Rectal smooth muscle tissue (tissue), 1 donor: Measurements from ENCODE around the gene DBF4.
"Not testable (repeated sequence)": the region's sequence is repeated elsewhere in the genome, so short reads cannot be mapped to it uniquely, and the experiment has no call there.

ENCODE experiments used
- H3K27ac ChIP-seq: one replicate; pipeline ENCODE4 v1.7.0; 2013; ENCODE audit warnings: low read depth, low read length, inconsistent platforms
- H3K27me3 ChIP-seq: one replicate; pipeline ENCODE4 v1.7.0; 2013; ENCODE audit warnings: low read length; ENCODE audit not compliant: control insufficient read depth, insufficient read depth
- H3K36me3 ChIP-seq: one replicate; pipeline ENCODE4 v1.7.0; 2013; ENCODE audit warnings: low read length; ENCODE audit not compliant: control insufficient read depth, insufficient read depth
- H3K4me1 ChIP-seq: one replicate; pipeline ENCODE4 v1.7.0; 2013; ENCODE audit warnings: low read length; ENCODE audit not compliant: control insufficient read depth, insufficient read depth
- H3K4me3 ChIP-seq: one replicate; pipeline ENCODE4 v1.7.0; 2013; ENCODE audit warnings: low read length
- H3K9ac ChIP-seq: one replicate; pipeline ENCODE4 v1.7.0; 2013; ENCODE audit warnings: low read length

The DBF4 gene

DNA sequence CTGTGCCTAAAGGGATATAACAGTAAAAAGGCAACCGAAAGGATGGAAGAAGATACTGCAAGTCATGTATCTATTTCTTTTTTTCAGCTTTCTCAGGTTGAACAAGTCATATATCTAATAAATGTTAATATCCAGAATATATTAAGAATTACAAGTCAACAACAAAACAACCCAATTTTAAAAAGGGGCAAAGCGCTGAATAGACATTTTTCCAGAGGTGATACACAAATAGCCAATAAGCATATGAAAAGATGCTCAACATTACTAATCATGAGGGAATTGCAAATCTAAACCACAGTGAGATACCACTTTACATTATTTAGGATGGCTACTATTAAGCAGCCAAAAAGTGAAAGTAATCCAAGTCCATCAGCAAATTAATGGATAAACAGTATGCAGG lies 23.0 kb downstream of the DBF4 start:
- Histone ChIP-seq H3K4me1 (no peaks in the 10 kb centered on the region), H3K4me3 (no peak overlapping the region), H3K9ac (no peak overlapping the region), H3K27ac (no peak overlapping the region), H3K27me3 (no peaks in the 10 kb centered on the region), H3K36me3 (no peaks in the 10 kb centered on the region)

DNA sequence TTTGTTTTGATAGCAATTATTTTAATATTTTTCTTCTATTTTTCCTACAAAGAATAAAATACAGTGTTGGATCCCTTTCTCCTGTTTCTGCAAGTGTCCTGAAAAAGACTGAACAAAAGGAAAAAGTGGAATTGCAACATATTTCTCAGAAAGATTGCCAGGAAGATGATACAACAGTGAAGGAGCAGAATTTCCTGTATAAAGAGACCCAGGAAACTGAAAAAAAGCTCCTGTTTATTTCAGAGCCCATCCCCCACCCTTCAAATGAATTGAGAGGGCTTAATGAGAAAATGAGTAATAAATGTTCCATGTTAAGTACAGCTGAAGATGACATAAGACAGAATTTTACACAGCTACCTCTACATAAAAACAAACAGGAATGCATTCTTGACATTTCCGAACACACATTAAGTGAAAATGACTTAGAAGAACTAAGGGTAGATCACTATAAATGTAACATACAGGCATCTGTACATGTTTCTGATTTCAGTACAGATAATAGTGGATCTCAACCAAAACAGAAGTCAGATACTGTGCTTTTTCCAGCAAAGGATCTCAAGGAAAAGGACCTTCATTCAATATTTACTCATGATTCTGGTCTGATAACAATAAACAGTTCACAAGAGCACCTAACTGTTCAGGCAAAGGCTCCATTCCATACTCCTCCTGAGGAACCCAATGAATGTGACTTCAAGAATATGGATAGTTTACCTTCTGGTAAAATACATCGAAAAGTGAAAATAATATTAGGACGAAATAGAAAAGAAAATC lies 31.0 kb downstream of the DBF4 start:
- H3K4me3 ChIP-seq, H3K4me1 ChIP-seq, H3K36me3 ChIP-seq, H3K27ac ChIP-seq, H3K27me3 ChIP-seq, H3K9ac ChIP-seq: not testable (repeated sequence)

DNA sequence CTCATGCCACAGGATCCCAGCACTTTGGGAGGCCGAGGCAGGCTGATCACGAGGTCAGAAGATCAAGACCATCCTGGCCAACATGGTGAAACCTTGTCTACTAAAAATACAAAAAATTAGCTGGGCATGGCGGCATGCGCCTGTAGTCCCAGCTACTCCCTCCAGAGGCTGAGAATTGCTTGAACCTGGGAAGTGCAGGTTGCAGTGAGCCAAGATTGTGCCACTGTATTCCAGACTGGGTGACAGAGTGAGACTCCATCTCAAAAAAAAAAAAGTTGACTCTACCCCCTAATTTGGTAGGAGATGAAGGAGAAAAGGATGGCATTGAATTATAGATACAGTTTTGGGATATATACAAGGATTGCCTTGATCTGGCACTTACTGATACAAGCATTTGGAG lies 32.5 kb downstream of the DBF4 start:
- H3K4me3 ChIP-seq, H3K4me1 ChIP-seq, H3K36me3 ChIP-seq, H3K27ac ChIP-seq, H3K9ac ChIP-seq, H3K27me3 ChIP-seq: not testable (repeated sequence)

DNA sequence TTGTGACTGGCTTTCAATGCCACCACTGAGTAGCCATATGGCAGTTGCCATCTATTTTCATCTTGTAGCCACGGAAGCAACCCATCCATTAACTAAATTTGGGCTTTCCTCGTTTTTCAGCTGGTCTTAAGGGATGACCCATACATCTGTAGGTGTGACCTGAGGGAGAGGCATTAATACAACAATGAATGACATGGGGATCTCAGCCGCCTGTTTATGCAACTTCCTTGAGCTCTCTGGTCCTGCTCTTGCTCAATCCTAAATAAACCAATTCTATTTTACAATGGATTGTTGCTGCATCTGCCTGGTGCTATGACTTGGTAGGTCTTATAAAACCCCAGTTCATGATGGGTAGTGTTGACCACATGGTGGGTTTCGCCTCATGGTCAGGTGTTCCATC lies 35.8 kb downstream of the DBF4 start:
- no peak overlapping the region for H3K4me3 ChIP-seq
- no peak overlapping the region for H3K9ac ChIP-seq
- no peaks in the 10 kb centered on the region for H3K27me3 ChIP-seq
- H3K27ac ChIP-seq, result no peak overlapping the region
- H3K4me1 ChIP-seq, result no peaks in the 10 kb centered on the region
- no peaks in the 10 kb centered on the region for H3K36me3 ChIP-seq

DNA sequence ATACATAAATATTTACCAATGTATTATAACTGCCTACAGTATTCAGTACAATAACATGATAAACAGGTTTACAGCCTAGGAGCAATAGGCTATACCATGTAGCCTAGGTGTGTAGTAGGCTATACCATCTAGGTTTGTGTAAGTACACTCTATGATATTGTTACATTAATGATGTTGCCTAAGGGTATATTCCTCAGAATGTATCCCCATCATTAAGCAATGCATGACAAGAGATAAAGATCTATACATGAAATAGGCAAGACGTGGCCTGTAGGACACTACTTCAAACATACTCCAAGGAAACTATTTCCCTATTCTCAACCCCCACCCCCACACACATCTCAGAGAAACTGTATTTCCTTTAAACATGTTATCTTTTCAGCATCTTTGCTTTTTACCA lies 42.4 kb downstream of the DBF4 start:
- Histone ChIP-seq H3K9ac (no peak overlapping the region), H3K27ac (no peak overlapping the region), H3K36me3 (no peaks in the 10 kb centered on the region)

DNA sequence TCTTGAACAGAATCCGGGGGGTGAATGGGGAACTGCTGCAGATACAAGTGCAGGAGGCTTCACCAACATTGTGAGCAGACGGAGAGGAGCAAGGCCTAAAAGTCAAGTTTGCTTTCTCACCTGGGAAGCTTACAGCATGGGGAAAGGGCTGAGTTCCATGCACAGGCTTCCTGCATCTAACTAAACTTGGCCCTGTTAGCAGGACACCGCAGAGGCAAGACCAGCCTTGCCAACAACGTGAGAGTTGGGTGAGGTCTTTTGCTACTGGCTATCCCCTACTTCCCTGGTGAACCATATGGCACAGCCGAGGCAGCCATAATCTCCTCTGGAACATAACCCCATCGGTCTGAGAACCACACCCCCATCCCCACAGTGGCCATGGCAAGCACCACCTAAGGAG lies 43.6 kb downstream of the DBF4 start:
- Histone ChIP-seq H3K9ac (no peak overlapping the region), H3K4me1 (no peaks in the 10 kb centered on the region), H3K4me3 (no peak overlapping the region), H3K27me3 (no peaks in the 10 kb centered on the region), H3K36me3 (no peaks in the 10 kb centered on the region), H3K27ac (no peak overlapping the region)

More for the DNA sequence above, 42.4 kb downstream of the DBF4 start:
- H3K4me3 ChIP-seq, result no peak overlapping the region
- no peaks in the 10 kb centered on the region for H3K4me1 ChIP-seq
- no peaks in the 10 kb centered on the region for H3K27me3 ChIP-seq

DNA sequence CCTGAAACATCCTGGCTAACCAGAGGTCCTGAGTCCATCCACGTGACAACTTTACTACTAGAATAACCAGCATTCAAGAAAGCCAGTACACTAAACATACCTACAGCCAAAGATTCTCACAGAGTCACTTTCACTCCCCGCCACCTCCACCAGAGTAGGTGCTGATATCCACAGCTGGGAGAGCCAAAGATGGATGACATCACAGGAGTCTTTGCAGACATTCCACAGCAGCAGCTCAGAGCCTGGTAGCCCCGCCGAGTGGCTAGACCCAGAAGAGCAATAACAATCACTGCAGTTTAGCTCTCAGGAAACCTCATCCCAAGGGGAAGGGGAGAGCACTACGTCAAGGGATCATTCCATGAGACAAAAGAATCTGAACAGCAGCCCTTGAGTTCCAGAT lies 44.3 kb downstream of the DBF4 start:
- no peak overlapping the region for H3K4me3 ChIP-seq
- H3K4me1 ChIP-seq, result no peaks in the 10 kb centered on the region
- no peaks in the 10 kb centered on the region for H3K27me3 ChIP-seq
- no peaks in the 10 kb centered on the region for H3K36me3 ChIP-seq
- no peak overlapping the region for H3K9ac ChIP-seq
- H3K27ac ChIP-seq, result no peak overlapping the region

DNA sequence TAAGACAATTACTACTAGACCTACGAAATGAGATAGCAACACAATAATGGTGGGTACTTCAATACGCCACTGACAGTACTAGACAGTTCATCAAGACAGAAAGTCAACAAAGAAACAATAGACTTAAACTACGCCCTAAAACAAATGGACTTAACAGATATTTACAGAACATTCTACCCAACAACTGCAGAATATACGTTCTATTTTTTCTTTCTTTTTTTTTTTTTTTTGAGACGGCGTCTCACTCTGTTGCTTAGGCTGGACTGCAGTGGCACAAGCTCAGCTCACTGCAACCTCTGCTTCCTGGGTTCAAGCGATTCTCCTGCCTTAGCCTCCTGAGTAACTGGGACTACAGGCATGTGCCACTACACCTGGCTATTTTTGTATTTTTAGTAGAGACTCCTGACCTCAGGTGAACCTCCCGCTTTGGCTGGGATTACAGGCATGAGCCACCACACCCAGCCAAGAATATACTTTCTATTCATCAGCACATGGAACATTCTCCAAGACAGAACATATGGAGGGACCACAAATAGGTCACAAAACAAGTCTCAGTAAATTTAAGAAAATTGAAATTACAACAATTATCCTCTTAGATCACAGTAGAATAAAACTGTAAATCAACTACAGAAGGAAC lies 46.6 kb downstream of the DBF4 start:
- not testable (repeated sequence) for H3K36me3 ChIP-seq, H3K27me3 ChIP-seq, H3K4me3 ChIP-seq, H3K4me1 ChIP-seq, H3K9ac ChIP-seq, H3K27ac ChIP-seq

DNA sequence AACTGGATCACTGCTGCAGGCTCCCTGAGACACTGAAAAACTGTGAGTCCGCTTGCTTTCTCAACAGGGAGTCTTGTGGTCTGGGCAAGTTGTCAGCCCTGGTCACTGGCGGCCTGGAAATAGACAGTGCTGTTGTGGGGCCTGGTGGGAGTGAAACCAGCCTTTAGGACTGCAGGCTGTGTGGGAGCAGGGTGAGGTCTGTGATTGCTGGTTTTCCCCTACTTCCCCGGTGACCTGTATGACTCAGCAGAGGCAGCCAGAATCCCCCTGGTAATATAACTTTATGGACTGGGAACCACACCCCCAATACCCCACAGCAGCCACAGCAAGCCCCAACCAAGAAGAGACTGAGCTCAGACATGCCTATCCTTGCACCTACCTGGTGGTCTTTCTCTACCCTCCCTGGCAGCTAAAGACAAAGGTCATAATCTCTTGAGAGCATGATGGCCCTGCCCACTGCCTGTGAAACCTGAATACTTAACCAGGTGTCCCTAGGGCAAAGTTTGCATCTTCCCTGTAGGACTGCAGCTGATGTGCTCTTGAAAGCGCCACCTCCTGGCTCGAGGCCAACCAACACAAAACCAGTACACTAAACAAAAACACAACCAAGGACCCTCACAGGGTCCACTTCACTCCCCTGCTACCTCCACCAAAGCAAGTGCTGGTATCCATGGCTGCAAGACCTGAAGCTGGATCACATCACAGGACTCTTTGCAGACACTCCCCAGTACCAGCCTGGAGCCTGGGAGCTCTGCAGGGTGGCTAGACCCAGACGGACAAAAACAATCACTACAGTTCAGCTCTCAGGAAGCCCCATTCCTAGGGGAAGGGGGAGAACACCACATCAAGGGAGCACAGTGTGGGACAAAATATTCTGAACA lies 50.5 kb downstream of the DBF4 start:
- H3K9ac ChIP-seq, result no peak overlapping the region
- no peaks in the 10 kb centered on the region for H3K27me3 ChIP-seq
- no peaks in the 10 kb centered on the region for H3K36me3 ChIP-seq
- H3K4me3 ChIP-seq, result no peak overlapping the region
- H3K27ac ChIP-seq, result no peak overlapping the region
- no peaks in the 10 kb centered on the region for H3K4me1 ChIP-seq

DNA sequence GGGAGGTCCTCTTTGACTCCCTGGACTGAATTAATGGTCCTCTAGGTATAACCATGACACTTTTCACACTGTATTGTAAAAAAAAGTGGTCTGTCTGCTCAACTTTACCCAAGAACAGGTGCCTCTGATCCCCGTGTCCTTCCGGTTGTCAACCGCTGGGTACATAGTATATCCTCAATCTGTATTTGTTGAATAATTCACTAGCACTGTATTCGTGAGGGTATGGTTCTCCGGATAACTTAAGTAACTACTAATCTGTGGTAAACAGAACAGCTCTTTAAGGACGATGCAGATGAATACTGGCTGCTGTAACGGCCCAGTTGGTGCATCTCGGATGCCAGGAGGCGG lies 57.3 kb downstream of the DBF4 start:
- Histone ChIP-seq H3K4me1 (no peaks in the 10 kb centered on the region), H3K9ac (no peak overlapping the region), H3K36me3 (no peaks in the 10 kb centered on the region), H3K27me3 (no peaks in the 10 kb centered on the region), H3K27ac (no peak overlapping the region), H3K4me3 (peak overlapping the region; percentile 69)

DNA sequence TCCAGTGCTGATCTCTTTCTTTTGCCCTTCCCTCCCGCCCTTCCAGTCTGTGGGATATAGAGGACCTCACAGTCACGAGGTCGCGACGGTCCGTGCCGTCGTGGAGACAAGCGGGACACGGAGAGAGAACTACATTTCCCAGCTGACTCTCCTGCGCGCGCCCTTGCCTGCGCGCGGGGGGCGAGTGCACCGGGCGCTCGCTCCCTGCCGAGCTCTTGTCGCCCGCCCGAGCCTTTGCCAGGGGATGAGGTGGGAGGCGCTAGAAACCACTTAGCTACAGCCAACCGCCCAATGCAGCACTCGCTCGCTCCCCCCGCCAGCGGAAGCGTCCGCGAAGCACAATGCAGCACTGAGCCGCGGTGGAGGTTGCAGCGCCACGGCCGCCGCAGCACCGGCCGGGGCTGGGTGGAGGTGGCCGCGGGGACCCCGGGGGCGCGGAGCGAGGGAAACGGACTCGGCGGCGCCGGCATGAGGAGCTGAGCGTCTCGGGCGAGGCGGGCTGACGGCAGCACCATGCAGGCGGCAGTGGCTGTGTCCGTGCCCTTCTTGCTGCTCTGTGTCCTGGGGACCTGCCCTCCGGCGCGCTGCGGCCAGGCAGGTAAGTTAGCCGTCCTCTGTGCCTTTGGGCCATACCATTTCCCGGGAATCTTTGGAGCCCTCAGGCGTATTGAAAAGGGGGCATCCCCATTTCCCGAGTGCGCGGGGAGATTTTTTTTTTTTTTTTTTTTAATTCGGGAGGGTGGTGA lies 57.8 kb downstream of the DBF4 start, which contains the start of gene ADAM22:
TSS of gene ADAM22 (plus strand) at position 299 of the 746 bp plus-strand sequence. CDS start at position 514, 215 bp downstream.
- Histone ChIP-seq H3K27ac (no peak within 1 kb of the TSS), H3K4me3 (peak within 1 kb of the TSS; percentile 69), H3K4me1 (no peaks in the 10 kb centered on the region), H3K36me3 (no peaks in the 10 kb centered on the region), H3K9ac (peak within 1 kb of the TSS; percentile 2), H3K27me3 (no peaks in the 10 kb centered on the region)
